Stomach (tissue), 9 donors: ENCODE measurements around the gene GNAI3. TPM values are rescaled to one million over a fixed set of nuclear protein-coding genes. Genes with fewer than 3 reads are reported as not detected.

Experiments
- DNase-seq, 2 donors: peaks; one replicate each; pipeline versions ENCODE4 v3.0.0 to v3.0.0-alpha.2; 2013 to 2019
- H3K27ac ChIP-seq, 5 donors: fragments of 200-600 bp in 4 of 5; sonication (generic) in 4 of 5; one replicate each; pipeline ENCODE4 v1.5.1; 2013 to 2019; ENCODE audit warnings: mild to moderate bottlenecking in 1 of 5, moderate library complexity in 1 of 5
- H3K27me3 ChIP-seq, 3 donors: fragments of 200-600 bp; sonication (generic); one replicate each; pipeline ENCODE4 v1.5.1; 2017 to 2019; ENCODE audit warnings: mixed run types in 1 of 3
- H3K36me3 ChIP-seq, 4 donors: fragments of 200-600 bp; sonication (generic); 1 replicate in 3 of 4; 2 replicates in 1 of 4; pipeline ENCODE4 v1.5.1; 2016 to 2019
- H3K4me1 ChIP-seq, 4 donors: fragments of 200-600 bp; sonication (generic); one replicate each; pipeline ENCODE4 v1.5.1; 2016 to 2019
- H3K4me3 ChIP-seq, 4 donors: fragments of 200-600 bp; sonication (generic) in 3 of 4; one replicate each; pipeline ENCODE4 v1.5.1; 2016 to 2019; ENCODE audit warnings: mild to moderate bottlenecking in 1 of 4
- H3K9me3 ChIP-seq, 4 donors: fragments of 200-600 bp; sonication (generic); one replicate each; pipeline ENCODE4 v1.5.1; 2016 to 2019
- EP300 ChIP-seq: sonication (generic); formaldehyde crosslinking; IDR thresholded peaks from one replicate; pipeline ENCODE4 v1.6.1; 2017; ENCODE audit warnings: antibody characterized with exemption
- POLR2A ChIP-seq, 4 donors: fragments of 450-650 bp; IDR thresholded peaks; one replicate each; pipeline ENCODE4 v1.6.1; 2016; ENCODE audit warnings: antibody characterized with exemption in 4 of 4, control low read depth in 2 of 4, mild to moderate bottlenecking in 1 of 4, moderate library complexity in 1 of 4
- POLR2AphosphoS5 ChIP-seq, 3 donors: sonication (generic); formaldehyde crosslinking; IDR thresholded peaks; one replicate each; pipeline ENCODE4 v1.6.1; 2016; ENCODE audit warnings: antibody characterized with exemption in 3 of 3
- WGBS, 5 donors: extraction: QIAGEN DNeasy Blood & Tissue Kit in 3 of 5; methylation state at CpG; one replicate each; pipeline versions ENCODE4 v1.1.5 to v1.1.7; 2013 to 2018; 5-methylcytosine and 5-hydroxymethylcytosine counted together
- intact Hi-C: fragments of 100-400 bp; cut with DNase I; formaldehyde crosslinking; loops from one replicate; pipeline ENCODE4 v1.15.1; 2023; ENCODE audit warnings: low total_unique reads
- polyA plus RNA-seq, 3 donors: library from polyadenylated mRNA; stranded (reverse); fragments of 200-250 nt; gene quantifications; one replicate each; pipeline ENCODE4 v1.2.3, GENCODE V29; 2013
- total RNA-seq, 5 donors: library from RNA; depleted of rRNA; stranded (reverse); fragments of >200 nt; gene quantifications; one replicate each; pipeline versions ENCODE4 v1.1.0 to v1.2.3, GENCODE V29; 2014 to 2016
- TF ChIP-seq, protein P1 (sequence below), 7 experiments: fragments of 450-650 bp in 4 of 7; fragments of 200-600 bp in 3 of 7; sonication (generic) in 3 of 7; IDR thresholded peaks; one replicate each; pipeline ENCODE4 v1.5.1; 2016 to 2019; ENCODE audit warnings: antibody characterized with exemption in 7 of 7, control low read depth in 2 of 7, mild to moderate bottlenecking in 1 of 7
- donor health status: healthy with polysubstance abuse.
- donor health status: Bipolar disorder and iron deficiency.
- donor health status: healthy.

The GNAI3 gene
- total and polyA plus RNA-seq, 8 donors, result 0.58 to 12.7 (median 3.1) TPM

DNA sequence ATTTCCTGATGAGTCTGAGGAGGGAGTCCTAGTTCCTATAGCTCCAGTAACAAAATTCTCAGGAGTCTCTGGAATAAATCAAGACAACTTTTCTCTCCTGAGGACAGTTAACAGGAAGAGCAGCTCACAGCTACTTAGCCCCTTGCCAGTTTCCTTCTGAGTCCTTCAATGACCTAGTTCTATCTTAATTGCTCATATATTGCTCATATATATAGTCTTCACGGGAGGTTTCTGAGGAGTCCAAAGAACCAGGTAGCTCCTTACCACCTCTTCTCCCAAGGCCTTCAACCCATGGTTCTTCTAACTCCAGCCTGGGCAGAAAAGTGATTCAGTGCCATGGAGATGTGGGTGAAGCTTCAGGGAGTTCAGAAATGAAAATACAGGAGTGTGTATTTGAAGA is 43.4 kb upstream of the GNAI3 start:
- 72 to 87% (median 85%) methylated on average over 1 of the region's 1 CpG for WGBS, 5 donors
- no peaks in the 10 kb centered on the region for H3K9me3 ChIP-seq
- H3K36me3 ChIP-seq, result peaks cover 0 to 26% (median 16%) of the 10 kb centered on the region in 4 donors
- DNase-seq, result no peak
- no peaks in the 10 kb centered on the region for H3K27me3 ChIP-seq
- no peak overlapping the region for H3K27ac ChIP-seq
- no peak overlapping the region for H3K4me3 ChIP-seq
- TF ChIP-seq POLR2AphosphoS5 (IDR thresholded peaks at IDR 0.05) (no peak), POLR2A (IDR thresholded peaks at IDR 0.05) (no peak)
- H3K4me1 ChIP-seq, result peaks cover 30 to 72% (median 41%) of the 10 kb centered on the region in 4 donors
- intact Hi-C loops, result no loop called here

DNA sequence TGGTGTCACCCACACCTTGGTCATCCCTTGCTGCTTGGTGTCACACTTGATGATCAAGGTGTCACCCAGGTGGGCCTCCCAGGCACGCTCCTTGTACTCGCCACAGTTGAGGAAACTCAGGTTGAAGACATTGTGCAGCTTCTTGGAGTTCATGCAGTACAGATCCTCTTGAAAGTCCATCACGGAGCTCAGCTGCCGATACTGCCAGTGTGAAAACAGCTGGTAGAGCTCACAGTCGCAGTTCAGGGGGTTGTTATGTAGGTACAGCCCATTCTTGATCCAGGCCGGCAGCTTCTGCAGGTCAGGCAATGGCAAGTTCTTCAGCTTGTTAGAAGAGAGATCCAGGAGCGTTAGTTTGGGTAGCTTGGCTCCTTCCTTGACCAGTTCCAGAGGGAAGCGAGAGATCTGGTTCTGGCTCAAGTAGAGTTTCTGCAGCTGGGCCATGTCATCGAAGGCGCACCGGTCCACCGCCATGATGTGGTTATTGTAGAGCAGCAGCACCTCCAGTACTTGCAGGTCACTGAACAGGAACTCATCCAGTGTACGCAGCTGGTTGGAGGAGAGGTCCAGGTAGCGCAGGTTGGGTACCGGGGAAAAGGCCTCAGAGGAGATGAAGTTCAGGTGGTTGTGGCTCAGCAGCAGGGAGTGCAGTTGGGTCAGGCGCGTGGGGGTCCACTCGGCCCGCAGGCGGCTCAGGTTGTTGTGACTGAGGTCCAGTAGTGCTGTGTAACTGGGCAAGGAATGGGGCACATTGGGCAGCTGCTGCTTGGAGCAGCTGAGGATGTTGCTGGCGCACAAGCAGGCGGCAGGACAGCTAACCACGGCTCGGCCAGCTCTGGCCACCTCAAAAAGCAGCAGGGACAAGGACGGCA is 40.2 kb upstream of the GNAI3 start:
- H3K4me1 ChIP-seq, result peaks cover 22 to 55% (median 30%) of the 10 kb centered on the region in 4 donors
- H3K27ac ChIP-seq, result peak overlapping the region in 1 of 5 donors; percentile 69
- intact Hi-C loops, result no loop called here
- TF ChIP-seq EP300 (no peak), POLR2AphosphoS5 (IDR thresholded peaks at IDR 0.05) (no peak), POLR2A (IDR thresholded peaks at IDR 0.05) (no peak)
- TF ChIP-seq, protein P1, sequence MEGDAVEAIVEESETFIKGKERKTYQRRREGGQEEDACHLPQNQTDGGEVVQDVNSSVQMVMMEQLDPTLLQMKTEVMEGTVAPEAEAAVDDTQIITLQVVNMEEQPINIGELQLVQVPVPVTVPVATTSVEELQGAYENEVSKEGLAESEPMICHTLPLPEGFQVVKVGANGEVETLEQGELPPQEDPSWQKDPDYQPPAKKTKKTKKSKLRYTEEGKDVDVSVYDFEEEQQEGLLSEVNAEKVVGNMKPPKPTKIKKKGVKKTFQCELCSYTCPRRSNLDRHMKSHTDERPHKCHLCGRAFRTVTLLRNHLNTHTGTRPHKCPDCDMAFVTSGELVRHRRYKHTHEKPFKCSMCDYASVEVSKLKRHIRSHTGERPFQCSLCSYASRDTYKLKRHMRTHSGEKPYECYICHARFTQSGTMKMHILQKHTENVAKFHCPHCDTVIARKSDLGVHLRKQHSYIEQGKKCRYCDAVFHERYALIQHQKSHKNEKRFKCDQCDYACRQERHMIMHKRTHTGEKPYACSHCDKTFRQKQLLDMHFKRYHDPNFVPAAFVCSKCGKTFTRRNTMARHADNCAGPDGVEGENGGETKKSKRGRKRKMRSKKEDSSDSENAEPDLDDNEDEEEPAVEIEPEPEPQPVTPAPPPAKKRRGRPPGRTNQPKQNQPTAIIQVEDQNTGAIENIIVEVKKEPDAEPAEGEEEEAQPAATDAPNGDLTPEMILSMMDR (IDR thresholded peaks at IDR 0.05), result no peak
- no peak for DNase-seq
- H3K36me3 ChIP-seq, result peaks cover 0 to 11% (median 0%) of the 10 kb centered on the region in 4 donors
- no peaks in the 10 kb centered on the region for H3K9me3 ChIP-seq
- H3K4me3 ChIP-seq, result peak overlapping the region in 3 of 4 donors; percentile 74 to 90 (median 80)
- no peaks in the 10 kb centered on the region for H3K27me3 ChIP-seq
- WGBS, 5 donors, result 89 to 94% (median 91%) methylated on average over 25 of the region's 25 CpGs

DNA sequence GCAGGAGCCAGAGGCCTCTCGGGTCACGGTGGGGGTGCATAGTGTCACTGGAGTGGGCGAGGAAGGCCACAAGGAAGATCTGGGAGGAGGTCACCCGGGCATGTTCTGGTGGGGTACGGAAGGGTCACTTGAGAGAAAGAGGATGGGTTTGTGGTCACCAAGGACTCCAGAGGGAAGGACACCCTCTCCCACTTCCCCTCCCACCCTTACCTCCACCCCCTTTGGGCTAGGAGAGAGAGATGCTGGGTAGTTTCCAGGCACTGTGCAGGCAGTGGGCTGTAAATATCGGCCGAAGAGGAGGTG is 39.6 kb upstream of the GNAI3 start:
- Histone ChIP-seq H3K27ac (peak overlapping the region in 3 of 5 donors; percentile 20 to 69 (median 33)), H3K4me1 (peaks cover 20 to 52% (median 27%) of the 10 kb centered on the region in 4 donors), H3K4me3 (peak overlapping the region; percentile 74 to 90 (median 83)), H3K36me3 (peaks cover 0 to 11% (median 0%) of the 10 kb centered on the region in 4 donors), H3K9me3 (no peaks in the 10 kb centered on the region), H3K27me3 (no peaks in the 10 kb centered on the region)
- WGBS, 5 donors, result 52 to 68% (median 66%) methylated on average over 7 of the region's 7 CpGs
- no peak for DNase-seq
- no peak for TF ChIP-seq POLR2AphosphoS5 (IDR thresholded peaks at IDR 0.05)
- no peak for TF ChIP-seq EP300
- TF ChIP-seq, protein P1 (IDR thresholded peaks at IDR 0.05), result no peak
- TF ChIP-seq POLR2A (IDR thresholded peaks at IDR 0.05), result no peak
- intact Hi-C loops, result no loop called here

DNA sequence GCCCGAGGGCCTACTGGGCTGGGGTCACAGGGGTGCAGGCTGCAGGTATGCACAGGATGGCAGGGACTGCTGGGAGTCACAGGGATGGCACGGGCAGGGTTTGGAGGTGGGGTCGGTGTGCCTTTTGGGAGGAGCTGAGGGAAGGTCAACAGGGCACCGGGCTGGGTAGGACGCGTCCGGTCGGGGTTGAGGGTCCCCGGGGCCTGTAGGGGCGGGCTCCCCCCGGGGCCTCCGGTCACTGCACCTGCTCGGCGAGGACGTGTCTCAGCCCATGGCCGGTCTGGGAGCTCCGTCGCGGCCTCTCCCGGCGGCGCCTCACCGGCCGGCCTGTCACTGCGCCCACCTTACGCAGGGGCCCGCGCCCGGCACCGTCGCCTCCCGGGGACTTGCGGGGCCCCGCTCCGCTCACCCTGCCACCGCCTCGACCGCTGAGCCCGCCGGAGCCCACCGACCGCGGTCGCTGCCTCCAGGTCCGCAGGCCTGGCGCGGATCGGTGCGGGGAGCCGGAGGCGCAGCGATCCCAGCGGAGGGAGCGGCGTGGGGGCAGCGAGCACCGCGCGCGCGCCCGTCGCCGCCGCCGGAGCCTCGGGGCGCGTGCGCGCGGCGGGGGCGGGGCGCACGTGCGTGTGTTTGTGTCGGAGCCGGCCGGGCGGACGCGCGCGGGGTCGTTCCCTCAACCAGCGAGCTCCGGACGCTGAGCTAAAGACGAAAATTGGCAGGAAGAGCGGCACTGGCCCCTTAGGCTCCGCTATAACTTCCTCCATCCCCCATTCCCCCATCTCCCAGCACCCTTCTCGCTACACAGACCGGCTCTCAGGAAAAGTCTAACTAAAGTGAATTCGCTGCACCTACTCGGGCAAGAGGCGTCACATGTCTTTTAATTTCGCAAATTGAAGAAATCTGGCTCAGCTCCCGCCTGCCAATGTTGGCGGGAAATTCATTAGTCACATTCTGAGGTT is 39.0 kb upstream of the GNAI3 start, which contains the start of gene AMIGO1:
Gene AMIGO1, minus strand, starts transcription at position 552 of the 959 bp plus-strand sequence. CDS start 815 bp downstream, outside the sequence.
- no peak for TF ChIP-seq EP300
- TF ChIP-seq POLR2A (IDR thresholded peaks at IDR 0.05), result no peak
- no peak for TF ChIP-seq POLR2AphosphoS5 (IDR thresholded peaks at IDR 0.05)
- TF ChIP-seq, protein P1 (IDR thresholded peaks at IDR 0.05), result no peak

More for the DNA sequence above, 39.0 kb upstream of the GNAI3 start, which contains the start of gene AMIGO1:
- WGBS, 5 donors, result 0 to 3% (median 1%) methylated on average over 25 to 100 of the region's 100 CpGs
- peak; percentile 62 to 92 for DNase-seq
- intact Hi-C loops, result no loop called here
- no peaks in the 10 kb centered on the region for H3K27me3 ChIP-seq
- no peaks in the 10 kb centered on the region for H3K9me3 ChIP-seq
- H3K36me3 ChIP-seq, result peaks cover 0 to 11% (median 0%) of the 10 kb centered on the region in 4 donors
- peak within 1 kb of the TSS; percentile 20 to 69 (median 34) for H3K27ac ChIP-seq
- H3K4me3 ChIP-seq, result peak within 1 kb of the TSS; percentile 74 to 90 (median 83)
- peaks cover 14 to 46% (median 22%) of the 10 kb centered on the region in 4 donors for H3K4me1 ChIP-seq
